GM18870 (cell line): ENCODE data around the gene CAPZB.

Experiments used
- ATAC-seq: cut with Tn5 transposase; IDR thresholded peaks from one replicate; pipeline ENCODE4 v1.9.1; 2021; ENCODE audit warnings: moderate library complexity; ENCODE audit not compliant: unreplicated experiment

CAPZB gene

GRCh38 chr1:19390901-19391595, 94.3 kb downstream of the CAPZB start:
- ATAC-seq, result no peak

- no peak for ATAC-seq
Observed at GRCh38 chr1:19390166-19390850, 95.0 kb downstream of the CAPZB start.

- ATAC-seq, result no peak
Observed at GRCh38 chr1:19388980-19389379, 96.4 kb downstream of the CAPZB start.

GRCh38 chr1:19387045-19387467, 98.3 kb downstream of the CAPZB start:
- ATAC-seq, result no peak

GRCh38 chr1:19385869-19386591, 99.3 kb downstream of the CAPZB start:
- no peak for ATAC-seq

GRCh38 chr1:19385221-19385620, 100.1 kb downstream of the CAPZB start:
- no peak for ATAC-seq

GRCh38 chr1:19384772-19385187, 100.6 kb downstream of the CAPZB start:
- no peak for ATAC-seq

- no peak for ATAC-seq
Observed at GRCh38 chr1:19384113-19384512, 101.2 kb downstream of the CAPZB start.

- ATAC-seq, result no peak
Observed at GRCh38 chr1:19382222-19382621, 103.1 kb downstream of the CAPZB start.

- no peak for ATAC-seq
Observed at GRCh38 chr1:19381261-19381660, 104.1 kb downstream of the CAPZB start.

GRCh38 chr1:19377812-19378718, 107.3 kb downstream of the CAPZB start:
- no peak for ATAC-seq

- ATAC-seq, result no peak
Observed at GRCh38 chr1:19376428-19377372, 108.6 kb downstream of the CAPZB start.

- ATAC-seq, result no peak
Observed at GRCh38 chr1:19375631-19376400, 109.5 kb downstream of the CAPZB start.

GRCh38 chr1:19374926-19375325, 110.4 kb downstream of the CAPZB start:
- no peak for ATAC-seq

GRCh38 chr1:19374083-19374801, 111.1 kb downstream of the CAPZB start:
- no peak for ATAC-seq

GRCh38 chr1:19373211-19374082, 111.9 kb downstream of the CAPZB start:
- ATAC-seq, result no peak

- no peak for ATAC-seq
Observed at GRCh38 chr1:19372602-19373001, 112.7 kb downstream of the CAPZB start.
